Body of pancreas (tissue), 4 donors: ENCODE measurements around the gene SCPEP1.

ENCODE experiments used
- CTCF ChIP-seq, 7 experiments: fragments of 450-650 bp in 4 of 7; fragments of 200-600 bp in 3 of 7; sonication (generic) in 3 of 7; IDR thresholded peaks; one replicate each; pipeline ENCODE4 v1.5.1; 2016 to 2019; ENCODE audit warnings: antibody characterized with exemption in 7 of 7
- POLR2A ChIP-seq, 3 donors: fragments of 450-650 bp; IDR thresholded peaks; one replicate each; pipeline ENCODE4 v1.6.1; 2016; ENCODE audit warnings: antibody characterized with exemption in 3 of 3, mild to moderate bottlenecking in 2 of 3

GRCh38 chr17:56960596-56961538 is 17.1 kb upstream of the SCPEP1 start, which contains the start of gene COIL:
- TF ChIP-seq POLR2A (IDR thresholded peaks at IDR 0.05) = peak in 2 of 3 donors; percentile 68 to 75
- TF ChIP-seq CTCF (IDR thresholded peaks at IDR 0.05) = peak; percentile 97 to 100 (median 99)
